ENCODE results near the gene BTBD10.

Gene BTBD10

DNA sequence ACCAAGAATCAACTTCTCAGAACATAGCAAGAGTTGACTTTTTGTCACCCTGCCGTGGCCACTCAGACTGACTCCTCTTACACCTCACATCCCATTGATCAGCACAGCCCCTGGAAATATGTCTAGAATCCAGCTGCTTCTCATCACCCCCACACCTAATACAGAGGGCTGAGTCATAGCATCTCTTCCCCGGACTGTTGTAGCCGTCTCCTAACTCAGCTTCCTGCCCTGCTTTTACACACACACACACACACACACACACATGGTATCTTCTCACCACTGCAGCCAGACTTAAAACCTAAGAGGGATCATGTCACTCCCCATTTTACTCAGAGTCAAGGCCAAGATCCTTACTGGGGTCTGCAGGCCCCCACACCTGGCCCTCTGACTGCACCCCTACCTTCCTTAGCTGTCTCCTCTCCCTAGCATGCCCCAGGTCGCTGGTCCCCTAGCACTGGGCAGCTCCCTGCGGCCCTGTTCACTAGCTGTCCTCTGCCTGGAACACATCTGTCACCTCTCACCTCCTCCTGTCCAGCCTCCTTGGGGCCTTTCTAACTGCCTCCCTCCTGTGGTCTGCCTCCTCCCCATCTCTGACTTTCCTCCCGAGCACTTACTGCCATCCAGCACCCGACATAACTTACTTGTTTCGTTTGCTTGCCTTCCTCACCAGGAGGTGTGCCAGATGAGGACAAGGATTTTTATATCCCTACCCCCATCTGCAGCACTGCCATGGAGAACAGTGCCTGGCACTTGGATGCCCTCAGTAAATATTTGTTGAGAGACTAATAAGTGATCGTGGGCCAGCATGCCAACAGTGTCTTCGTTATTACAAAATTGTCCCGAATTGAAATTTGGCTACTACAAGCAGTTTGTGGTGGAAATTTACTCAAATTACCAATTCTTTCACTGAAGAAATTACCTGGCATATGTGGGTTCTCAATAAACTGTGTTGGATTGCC, 123.5 kb downstream of the BTBD10 start:
- DNase-seq (ENCODE audit: low read depth in 2 of 2): no peak

DNA sequence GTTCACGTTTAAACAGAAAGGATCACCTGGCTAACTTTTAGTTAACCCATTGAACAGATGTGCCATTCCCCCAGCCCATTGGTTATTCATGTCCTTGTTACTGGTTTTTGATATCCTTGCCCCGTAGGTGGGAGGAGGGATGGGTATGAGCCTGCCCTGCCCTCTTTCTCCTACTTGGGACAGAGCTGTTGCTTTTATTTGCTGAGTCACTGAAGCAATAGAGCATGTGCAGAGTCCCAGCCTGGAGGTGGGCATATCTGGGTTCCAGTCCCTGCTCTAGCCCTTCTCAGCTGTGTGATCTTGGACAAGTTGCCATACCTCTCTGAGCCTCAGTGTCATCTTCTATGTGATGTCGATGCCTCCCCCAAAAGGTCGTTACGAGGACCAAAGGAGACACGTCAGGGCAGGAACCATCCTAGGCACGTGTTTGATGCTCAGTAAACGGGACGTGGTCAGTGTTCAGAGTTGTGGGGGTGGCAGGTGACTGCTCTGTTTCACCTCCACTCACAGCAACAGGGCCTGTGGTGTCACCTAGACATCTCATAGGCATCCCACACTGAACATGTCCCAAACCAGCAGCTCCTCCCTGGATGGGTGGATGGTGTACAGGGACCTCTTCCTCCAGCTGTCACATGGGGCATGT, 124.5 kb downstream of the BTBD10 start:
- DNase-seq (ENCODE audit: low read depth in 2 of 2): peak in 1 of 2 donors; percentile 23

DNA sequence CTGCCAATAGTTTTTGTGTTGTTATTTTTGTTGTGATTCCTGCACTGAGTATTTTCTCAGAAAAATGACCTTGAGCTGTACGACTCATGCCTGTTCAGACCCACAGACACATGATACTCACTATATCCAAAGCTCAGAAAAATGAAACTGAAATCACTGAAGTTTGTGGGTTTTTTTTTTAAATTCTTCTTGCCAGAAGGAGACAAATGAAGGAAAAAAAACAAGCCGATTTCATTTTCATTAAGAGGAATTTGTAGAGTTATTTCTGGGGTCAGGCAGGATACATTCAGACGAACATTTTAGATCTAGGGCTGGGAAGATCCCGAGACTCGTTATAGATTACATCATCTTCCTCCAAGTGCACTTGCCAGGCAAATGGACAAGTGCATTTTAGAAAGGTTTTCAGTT, 125.0 kb downstream of the BTBD10 start:
- DNase-seq (ENCODE audit: low read depth in 2 of 2): no peak

Measured in stimulated activated CD8-positive, alpha-beta memory T cell treated with anti-CD3 and anti-CD28 coated beads, Interleukin-15, amount 100 ng/mL, for 48 hours (primary cell).